Panc1 (cell line): ENCODE data around the gene TREML4. TPM values are rescaled to one million over a fixed set of nuclear protein-coding genes. Genes with fewer than 3 reads are reported as not detected.

Source experiments
- total RNA-seq: library from RNA; stranded (reverse); gene quantifications from one replicate; pipeline ENCODE4 v1.2.1, GENCODE V29; 2021; ENCODE audit not compliant: unreplicated experiment

The TREML4 gene
- total RNA-seq, 1 experiment from 2014 or later = not detected

Other genes starting within 250 kb of the TREML4 start
- 0.36 TPM for gene UNC5CL, start 189.1 kb upstream of the TREML4 start, total RNA-seq
- gene TSPO2, start 185.9 kb upstream of the TREML4 start, total RNA-seq = not detected
- gene APOBEC2, start 175.1 kb upstream of the TREML4 start, total RNA-seq = not detected
- gene OARD1, start 156.0 kb upstream of the TREML4 start, total RNA-seq = 18.2 TPM
- 34.7 TPM for gene NFYA, start 155.4 kb upstream of the TREML4 start, total RNA-seq
- not detected for gene TREML1, start 74.0 kb upstream of the TREML4 start, total RNA-seq
- gene TREM2, start 65.2 kb upstream of the TREML4 start, total RNA-seq = not detected
- not detected for gene TREML2, start 27.2 kb upstream of the TREML4 start, total RNA-seq
- gene TREM1, start 58.3 kb downstream of the TREML4 start, total RNA-seq = not detected
- gene NCR2, start 107.3 kb downstream of the TREML4 start, total RNA-seq = not detected